Measurements from ENCODE around the gene LNPEP.

Gene LNPEP

GRCh38 chr5:96935559-96936430 is at the start of gene LNPEP:
LNPEP (plus strand) TSS chr5:96936080; CDS start chr5:96936156, 76 bp downstream.
- in situ Hi-C loops (cut with HindIII; ENCODE audit: low pct_unique_long_range_greater_than_20kb, low sequenced_read_pairs): no loop called here
- peak; percentile 62 to 99 for DNase-seq (ENCODE audit: low read depth in 1 of 2, low spot score in 1 of 2)
- no peak; the same call in 1 of the 2 replicates for TF ChIP-seq JUND (IDR thresholded peaks at IDR 0.05; ENCODE audit: low read depth)

GRCh38 chr5:96893342-96893741 is 42.5 kb upstream of the LNPEP start:
- no peak for DNase-seq (ENCODE audit: low read depth in 1 of 2, low spot score in 1 of 2)
- TF ChIP-seq JUND (IDR thresholded peaks at IDR 0.05; ENCODE audit: low read depth): no peak
- in situ Hi-C loops (cut with HindIII; ENCODE audit: low pct_unique_long_range_greater_than_20kb, low sequenced_read_pairs): no loop called here

GRCh38 chr5:96896276-96896675 is 39.6 kb upstream of the LNPEP start:
- no peak for TF ChIP-seq JUND (IDR thresholded peaks at IDR 0.05; ENCODE audit: low read depth)
- no peak for DNase-seq (ENCODE audit: low read depth in 1 of 2, low spot score in 1 of 2)
- in situ Hi-C loops (cut with HindIII; ENCODE audit: low pct_unique_long_range_greater_than_20kb, low sequenced_read_pairs): no loop called here

GRCh38 chr5:96896806-96897205 is 39.1 kb upstream of the LNPEP start:
- TF ChIP-seq JUND (IDR thresholded peaks at IDR 0.05; ENCODE audit: low read depth): no peak
- DNase-seq (ENCODE audit: low read depth in 1 of 2, low spot score in 1 of 2): no peak
- in situ Hi-C loops (cut with HindIII; ENCODE audit: low pct_unique_long_range_greater_than_20kb, low sequenced_read_pairs): no loop called here

- in situ Hi-C loops (cut with HindIII; ENCODE audit: low pct_unique_long_range_greater_than_20kb, low sequenced_read_pairs): no loop called here
- DNase-seq (ENCODE audit: low read depth in 1 of 2, low spot score in 1 of 2): no peak
- no peak for TF ChIP-seq JUND (IDR thresholded peaks at IDR 0.05; ENCODE audit: low read depth)
These were observed 34.5 kb upstream of the LNPEP start for GRCh38 chr5:96901384-96901783.

GRCh38 chr5:96901841-96902240 is 34.0 kb upstream of the LNPEP start:
- TF ChIP-seq JUND (IDR thresholded peaks at IDR 0.05; ENCODE audit: low read depth): no peak
- in situ Hi-C loops (cut with HindIII; ENCODE audit: low pct_unique_long_range_greater_than_20kb, low sequenced_read_pairs): no loop called here
- no peak for DNase-seq (ENCODE audit: low read depth in 1 of 2, low spot score in 1 of 2)

- in situ Hi-C loops (cut with HindIII; ENCODE audit: low pct_unique_long_range_greater_than_20kb, low sequenced_read_pairs): no loop called here
- TF ChIP-seq JUND (IDR thresholded peaks at IDR 0.05; ENCODE audit: low read depth): no peak
- no peak for DNase-seq (ENCODE audit: low read depth in 1 of 2, low spot score in 1 of 2)
These were observed 33.0 kb upstream of the LNPEP start for GRCh38 chr5:96902876-96903275.

- DNase-seq (ENCODE audit: low read depth in 1 of 2, low spot score in 1 of 2): no peak
- in situ Hi-C loops (cut with HindIII; ENCODE audit: low pct_unique_long_range_greater_than_20kb, low sequenced_read_pairs): no loop called here
- TF ChIP-seq JUND (IDR thresholded peaks at IDR 0.05; ENCODE audit: low read depth): no peak
These were observed 32.6 kb upstream of the LNPEP start for GRCh38 chr5:96903300-96903699.

GRCh38 chr5:96904054-96904931 is 31.6 kb upstream of the LNPEP start:
- no peak for DNase-seq (ENCODE audit: low read depth in 1 of 2, low spot score in 1 of 2)
- in situ Hi-C loops (cut with HindIII; ENCODE audit: low pct_unique_long_range_greater_than_20kb, low sequenced_read_pairs): no loop called here
- no peak for TF ChIP-seq JUND (IDR thresholded peaks at IDR 0.05; ENCODE audit: low read depth)

- in situ Hi-C loops (cut with HindIII; ENCODE audit: low pct_unique_long_range_greater_than_20kb, low sequenced_read_pairs): no loop called here
- no peak for DNase-seq (ENCODE audit: low read depth in 1 of 2, low spot score in 1 of 2)
- no peak for TF ChIP-seq JUND (IDR thresholded peaks at IDR 0.05; ENCODE audit: low read depth)
These were observed 30.0 kb upstream of the LNPEP start for GRCh38 chr5:96905864-96906263.

- TF ChIP-seq JUND (IDR thresholded peaks at IDR 0.05; ENCODE audit: low read depth): no peak
- in situ Hi-C loops (cut with HindIII; ENCODE audit: low pct_unique_long_range_greater_than_20kb, low sequenced_read_pairs): no loop called here
- DNase-seq (ENCODE audit: low read depth in 1 of 2, low spot score in 1 of 2): no peak
These were observed 26.9 kb upstream of the LNPEP start for GRCh38 chr5:96909003-96909402.

GRCh38 chr5:96909435-96909834 is 26.4 kb upstream of the LNPEP start:
- no peak for TF ChIP-seq JUND (IDR thresholded peaks at IDR 0.05; ENCODE audit: low read depth)
- in situ Hi-C loops (cut with HindIII; ENCODE audit: low pct_unique_long_range_greater_than_20kb, low sequenced_read_pairs): no loop called here
- no peak for DNase-seq (ENCODE audit: low read depth in 1 of 2, low spot score in 1 of 2)

- in situ Hi-C loops (cut with HindIII; ENCODE audit: low pct_unique_long_range_greater_than_20kb, low sequenced_read_pairs): no loop called here
- TF ChIP-seq JUND (IDR thresholded peaks at IDR 0.05; ENCODE audit: low read depth): no peak
- no peak for DNase-seq (ENCODE audit: low read depth in 1 of 2, low spot score in 1 of 2)
These were observed 24.7 kb upstream of the LNPEP start for GRCh38 chr5:96911139-96911538.

All from T47D (cell line).